RKO (cell line): ENCODE data around the gene FSHR.

Source experiments
- DNase-seq: peaks from one replicate; pipeline ENCODE4 v3.0.0-alpha.2; 2016; ENCODE audit warnings: low spot score

FSHR gene

DNA sequence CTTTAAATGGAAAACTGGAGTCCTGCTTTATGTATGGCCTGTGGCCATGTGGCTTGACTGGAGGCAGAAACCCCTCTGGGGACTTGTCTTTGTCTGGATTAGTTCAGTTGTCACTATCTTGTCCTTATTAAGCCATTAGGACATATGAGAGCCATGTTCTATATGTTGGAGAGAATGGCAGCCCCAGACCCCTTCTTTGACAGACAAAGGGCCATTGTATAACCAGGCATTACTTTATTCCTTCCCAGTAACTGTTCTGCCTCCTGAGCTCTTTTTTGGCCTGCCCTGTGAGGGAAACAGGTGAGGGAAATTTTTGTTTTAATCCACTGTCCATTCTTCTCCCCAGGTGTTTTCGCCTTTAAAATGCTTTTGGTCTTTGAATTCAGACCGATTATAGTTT is 43.3 kb downstream of the FSHR start:
- DNase-seq: no peak

DNA sequence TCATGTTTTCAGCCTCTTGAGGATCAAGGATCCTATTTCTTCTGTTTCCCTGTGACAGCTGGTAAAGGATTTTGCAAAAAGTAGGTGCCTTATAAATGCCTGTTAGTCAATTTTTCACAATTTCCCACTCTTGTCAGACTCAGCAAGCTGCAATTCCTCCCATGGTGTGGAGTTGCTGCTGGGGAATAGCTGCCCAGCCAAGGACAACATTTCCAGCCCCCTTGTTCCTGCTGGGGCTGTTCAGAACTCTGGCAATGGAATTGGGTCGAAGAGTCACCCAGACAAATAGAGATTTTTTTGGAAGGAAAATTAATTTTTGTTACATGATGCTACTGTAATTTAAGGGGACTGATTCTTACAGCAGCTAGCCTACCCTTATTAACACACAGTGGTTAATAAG is 43.7 kb downstream of the FSHR start:
- DNase-seq: no peak

DNA sequence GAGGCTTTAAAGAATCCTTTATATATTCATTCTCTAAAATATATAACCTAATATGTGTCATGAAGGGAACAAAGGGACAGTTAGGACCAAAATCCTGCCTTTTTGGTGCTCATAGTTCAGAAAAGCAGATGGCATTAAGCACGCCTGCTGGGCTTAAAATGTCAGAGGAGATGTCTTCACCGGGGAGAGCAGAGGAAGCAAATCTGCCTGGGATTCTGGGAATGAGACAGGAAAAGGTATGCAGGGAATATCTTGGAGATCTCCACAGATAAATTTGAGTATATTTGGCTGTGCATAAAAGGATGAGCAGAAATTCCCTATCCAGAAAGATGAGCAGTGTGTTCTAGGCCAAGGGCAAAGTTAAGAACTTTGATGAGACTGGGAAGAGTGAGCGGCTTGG is 45.5 kb downstream of the FSHR start:
- no peak for DNase-seq

DNA sequence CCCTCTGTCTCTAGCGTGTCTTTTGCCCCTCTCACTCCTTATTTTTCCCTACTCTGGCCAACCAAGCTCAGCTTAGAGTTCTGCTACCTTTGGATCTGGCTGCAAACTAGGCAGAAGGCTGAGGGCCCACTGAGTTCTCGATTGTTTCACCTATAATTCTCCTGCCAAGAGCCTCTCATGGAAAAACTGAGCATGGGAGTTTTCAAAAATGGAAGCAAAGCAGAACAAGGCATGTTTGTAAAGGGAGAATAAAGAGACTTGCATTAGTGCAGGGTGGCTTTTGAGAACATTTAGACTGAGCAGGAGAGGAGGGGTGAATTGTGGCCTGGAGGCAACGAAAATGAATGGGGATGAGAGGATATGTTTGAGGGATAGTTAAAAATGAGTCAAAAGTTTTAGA is 45.9 kb downstream of the FSHR start:
- no peak for DNase-seq

DNA sequence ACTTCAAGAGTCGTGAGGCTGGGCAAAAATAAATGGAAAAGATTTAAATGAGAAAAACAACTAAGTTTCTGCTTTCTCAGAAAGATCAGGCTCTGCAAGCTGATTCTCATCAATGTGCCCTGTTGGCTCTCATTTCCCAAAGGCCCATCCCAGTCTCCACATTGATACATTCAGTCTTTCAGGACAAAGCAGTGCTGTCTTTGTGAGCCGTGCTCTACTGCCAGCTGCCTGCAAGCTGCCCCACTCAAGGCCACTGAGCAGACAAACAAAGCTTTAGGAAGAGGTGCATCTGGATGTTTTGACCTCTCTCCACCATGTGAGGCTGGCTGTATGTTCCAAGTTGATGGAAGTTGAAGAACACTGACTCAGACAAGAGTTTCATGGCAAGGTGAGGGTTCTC is 48.8 kb downstream of the FSHR start:
- DNase-seq: no peak

DNA sequence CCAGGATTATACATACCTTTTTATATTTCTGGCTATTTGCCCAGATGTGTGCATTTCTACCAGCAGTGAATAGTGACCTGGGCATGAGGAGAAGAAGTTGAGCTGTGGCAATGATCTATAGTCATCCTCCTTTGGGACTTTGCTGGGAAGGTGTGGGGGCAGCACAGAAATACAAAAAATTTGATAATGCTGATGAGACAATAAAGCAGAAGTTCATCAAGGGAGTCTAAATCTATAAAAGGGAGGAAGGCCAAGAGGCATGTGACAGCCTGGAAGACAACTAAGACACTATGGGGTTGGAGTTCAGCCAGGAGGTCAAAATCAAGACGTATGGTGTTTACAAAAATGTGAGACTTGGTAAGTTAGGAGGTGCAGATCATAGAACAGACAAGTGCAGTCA is 52.2 kb downstream of the FSHR start:
- DNase-seq: no peak

DNA sequence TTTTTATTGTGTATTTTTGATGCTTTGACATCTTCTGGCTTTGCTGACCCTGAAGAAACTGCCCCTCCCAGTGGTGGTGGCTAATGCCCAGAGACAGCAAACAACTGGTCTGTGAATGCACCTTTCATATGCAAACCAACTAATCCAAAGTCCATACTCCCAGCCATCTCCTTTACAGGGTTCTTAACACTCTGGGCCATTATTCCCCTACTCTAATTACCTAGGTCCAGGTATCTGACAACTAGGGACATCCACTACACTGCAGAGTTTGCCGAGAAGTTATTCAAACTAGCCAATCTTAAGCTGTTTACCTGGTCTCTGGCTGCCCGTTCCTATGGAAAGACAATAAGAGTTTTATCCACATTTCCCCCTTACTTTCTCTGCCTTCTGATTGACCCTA is 73.6 kb downstream of the FSHR start:
- DNase-seq: no peak

DNA sequence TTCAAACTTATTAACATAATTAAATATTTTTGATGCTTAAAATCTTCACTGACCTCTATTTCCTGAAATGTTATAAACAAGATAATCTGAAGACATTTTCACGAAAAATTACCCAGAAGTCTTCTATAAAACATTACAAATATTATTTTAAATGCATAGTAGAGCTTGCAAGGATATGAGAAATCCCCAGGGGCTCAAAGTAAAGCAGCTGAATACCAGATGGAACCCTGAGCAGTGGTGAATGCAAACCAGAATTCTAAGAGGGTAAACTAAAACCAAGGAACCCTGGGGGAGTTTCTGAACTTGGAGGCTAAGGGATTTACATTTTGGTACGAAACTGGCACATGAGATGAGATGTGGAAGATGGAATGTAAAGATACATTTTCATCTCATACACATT is 83.6 kb downstream of the FSHR start:
- DNase-seq: no peak

DNA sequence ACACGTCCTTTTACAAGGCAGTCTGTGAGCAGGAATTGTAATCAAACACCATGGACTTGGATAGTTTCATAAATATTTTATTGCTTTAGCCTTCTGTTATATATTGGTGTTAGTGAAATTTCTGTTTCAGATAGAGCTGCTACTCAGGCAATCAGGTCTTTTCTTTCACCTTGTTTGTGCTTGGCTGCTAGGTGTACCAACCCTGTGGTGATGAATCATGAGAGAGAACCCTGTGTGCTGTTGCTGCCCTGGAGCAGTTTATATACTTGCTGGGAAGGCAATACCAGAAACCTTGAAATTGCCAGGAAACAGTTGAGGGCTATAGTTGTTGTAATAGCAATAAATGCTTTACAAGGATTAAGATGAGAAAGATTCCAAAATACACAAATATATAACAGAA is 84.5 kb downstream of the FSHR start:
- DNase-seq: no peak

DNA sequence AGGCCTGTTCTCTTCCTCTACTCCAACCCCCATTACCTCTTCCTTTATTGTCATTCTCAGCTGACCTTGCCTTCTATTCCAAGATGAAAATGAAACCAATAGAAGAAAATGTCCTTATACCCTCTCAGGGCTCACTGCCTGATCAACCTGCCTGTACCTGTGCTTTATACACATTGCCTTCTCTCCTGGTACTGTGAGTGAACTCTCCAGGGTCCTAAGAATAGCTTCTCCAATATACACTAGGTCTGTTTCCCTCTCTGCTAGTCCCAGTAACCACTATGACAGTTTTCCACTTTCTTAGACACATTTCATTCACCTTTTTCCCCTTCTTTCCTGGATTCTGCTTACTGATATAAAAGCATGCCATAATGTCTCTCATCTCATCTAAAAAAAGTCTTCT is 85.7 kb downstream of the FSHR start:
- no peak for DNase-seq

DNA sequence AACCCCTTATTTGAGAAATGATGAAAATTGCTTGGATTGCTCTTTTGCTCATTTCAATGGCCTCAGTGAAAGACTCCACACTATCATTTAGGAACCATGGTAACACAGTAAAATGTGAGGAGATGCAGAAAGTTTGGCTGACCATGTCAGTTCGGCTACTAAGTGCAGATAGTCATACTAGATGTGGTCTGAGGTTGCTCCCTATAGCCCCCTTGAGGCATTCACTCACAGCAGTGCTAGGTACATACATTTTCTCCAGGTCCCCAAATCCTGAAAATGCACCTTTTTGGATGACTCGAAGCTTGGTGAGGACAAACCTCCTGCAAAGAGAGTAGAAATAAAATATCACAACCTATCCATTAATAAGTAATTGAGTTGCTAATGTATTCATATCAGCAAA is 86.3 kb downstream of the FSHR start:
- DNase-seq: no peak

DNA sequence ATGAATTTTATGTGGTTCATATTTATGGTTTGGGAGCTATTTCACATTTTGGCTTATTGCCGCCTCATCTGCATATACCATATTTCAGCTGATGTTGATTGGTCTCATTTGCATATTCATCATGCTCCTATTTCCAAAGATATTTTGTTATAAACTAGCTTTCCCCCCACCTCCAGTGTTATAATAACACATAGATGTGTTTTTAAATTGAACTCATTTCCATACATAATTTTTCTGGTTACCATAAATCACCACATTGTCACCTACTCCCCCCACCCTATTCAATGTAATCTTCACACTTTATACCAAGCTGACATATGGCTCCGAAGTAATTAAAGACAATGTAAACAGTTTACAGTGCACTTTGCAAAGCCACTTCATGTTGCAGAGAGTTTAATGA is 101.2 kb downstream of the FSHR start:
- DNase-seq: no peak

DNA sequence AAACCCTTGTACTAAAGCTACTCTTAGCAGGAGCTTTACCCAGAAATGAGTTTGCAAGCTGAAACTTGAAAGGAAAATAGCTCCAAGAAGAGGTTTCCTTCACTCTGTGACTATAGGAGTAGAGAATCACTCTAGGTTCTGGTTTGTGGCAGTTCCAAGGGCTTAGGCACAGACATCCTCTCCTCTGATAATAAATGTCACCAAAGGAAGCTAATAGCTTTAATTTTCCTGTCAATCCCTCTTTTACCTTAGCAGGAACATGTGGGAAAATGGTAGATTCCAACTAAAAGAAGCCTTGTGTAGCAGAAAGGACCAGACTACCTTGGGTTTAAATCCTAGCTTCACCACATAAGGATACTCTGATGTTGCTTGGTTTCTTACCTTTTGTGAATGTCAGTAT is 104.0 kb downstream of the FSHR start:
- no peak for DNase-seq

DNA sequence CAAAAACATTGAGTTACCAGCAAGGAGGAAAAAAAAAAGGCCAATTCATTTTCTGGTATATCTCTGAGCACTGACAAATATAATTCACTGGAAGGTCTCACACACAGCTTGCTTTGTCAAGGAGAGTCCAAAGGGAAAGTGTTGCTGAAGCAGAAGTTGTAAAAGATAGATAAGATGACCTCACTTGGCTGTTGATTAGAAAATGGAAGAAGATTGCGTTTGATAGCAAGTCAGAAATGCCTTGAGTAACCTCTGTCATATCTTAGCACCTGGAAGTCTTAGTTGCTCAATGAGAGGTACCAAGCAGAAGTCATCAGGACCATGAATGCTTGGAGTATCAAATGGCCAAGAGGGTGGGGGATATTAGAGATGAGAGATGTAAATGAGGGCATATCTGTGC is 105.2 kb downstream of the FSHR start:
- DNase-seq: no peak

DNA sequence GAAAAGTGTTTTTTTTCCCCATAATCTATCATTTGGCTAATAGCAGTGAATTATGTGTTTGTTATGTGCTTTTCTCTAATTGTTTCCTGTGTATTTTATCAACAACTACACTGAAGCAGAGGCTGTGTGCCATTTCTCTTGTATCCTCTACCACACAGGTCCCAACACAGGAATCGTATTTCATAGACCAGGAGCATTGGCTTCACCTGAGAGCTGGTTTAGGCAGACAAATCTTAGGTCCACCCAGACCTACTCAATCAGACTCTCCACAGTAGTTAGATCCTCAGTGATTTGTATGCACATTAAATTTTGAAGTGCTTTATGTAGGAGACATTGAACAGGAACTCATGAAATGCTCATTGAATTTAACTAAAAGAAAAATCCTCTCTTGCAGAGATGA is 109.2 kb downstream of the FSHR start:
- no peak for DNase-seq

DNA sequence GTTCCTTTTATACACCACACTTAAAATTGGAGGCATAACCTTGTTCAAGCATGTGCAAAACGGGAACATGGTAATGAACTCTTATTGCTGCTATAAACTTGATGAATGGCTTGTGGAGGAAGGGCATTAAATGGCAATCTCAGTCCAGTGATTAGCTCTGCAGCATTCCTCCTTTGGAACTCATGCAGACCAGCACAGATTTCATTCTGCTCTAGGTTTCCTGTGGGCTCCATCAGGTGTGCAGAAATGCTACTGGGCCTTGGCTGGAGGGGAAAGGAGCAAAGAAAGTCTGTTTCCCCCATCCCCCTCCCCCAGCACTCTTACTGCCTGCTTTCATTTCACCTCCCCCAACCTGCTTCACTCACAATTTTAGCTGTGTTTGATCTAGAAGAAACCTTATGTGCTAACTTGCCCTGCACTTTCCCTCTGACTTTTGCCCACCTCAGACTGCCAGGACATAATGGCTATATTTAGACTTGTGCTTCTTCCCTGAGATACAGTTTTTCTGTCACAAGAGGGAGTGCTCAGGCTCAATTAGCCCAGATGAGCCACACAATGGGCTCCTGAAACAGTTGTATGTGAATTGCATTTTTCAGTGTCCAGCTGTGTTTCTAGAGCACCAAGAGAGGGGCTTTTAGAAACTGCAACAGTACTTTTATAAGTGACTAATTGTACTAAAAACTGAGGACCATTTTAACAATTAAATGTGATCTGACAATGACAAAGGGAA is 109.8 kb downstream of the FSHR start:
- DNase-seq: peak; percentile 9

DNA sequence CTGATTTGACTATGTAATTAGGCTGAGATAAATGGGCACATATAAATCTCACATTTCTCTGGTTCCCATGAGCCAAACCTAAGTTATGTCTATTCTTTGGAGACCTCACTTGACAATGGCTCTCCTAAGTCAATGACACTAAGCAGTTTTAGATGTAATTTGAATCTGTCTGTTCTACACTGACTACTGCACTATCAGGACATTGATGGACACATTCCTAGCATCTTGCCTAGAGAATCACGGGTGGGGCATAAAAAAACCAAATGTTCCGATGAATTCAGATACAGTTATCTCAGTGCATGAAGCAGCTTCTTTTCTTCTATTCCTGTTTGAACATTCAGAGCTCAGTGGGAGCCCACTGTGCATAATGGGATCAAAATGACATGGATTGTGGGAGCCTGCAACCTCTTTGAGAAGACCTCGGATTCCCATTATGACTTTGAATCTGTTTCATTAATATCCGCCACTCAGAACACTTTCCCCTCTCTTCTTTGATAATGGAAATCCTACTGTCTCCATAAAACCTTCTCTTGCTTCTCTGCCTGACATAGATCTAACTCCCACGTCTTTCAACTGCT is 110.8 kb downstream of the FSHR start:
- DNase-seq: no peak

DNA sequence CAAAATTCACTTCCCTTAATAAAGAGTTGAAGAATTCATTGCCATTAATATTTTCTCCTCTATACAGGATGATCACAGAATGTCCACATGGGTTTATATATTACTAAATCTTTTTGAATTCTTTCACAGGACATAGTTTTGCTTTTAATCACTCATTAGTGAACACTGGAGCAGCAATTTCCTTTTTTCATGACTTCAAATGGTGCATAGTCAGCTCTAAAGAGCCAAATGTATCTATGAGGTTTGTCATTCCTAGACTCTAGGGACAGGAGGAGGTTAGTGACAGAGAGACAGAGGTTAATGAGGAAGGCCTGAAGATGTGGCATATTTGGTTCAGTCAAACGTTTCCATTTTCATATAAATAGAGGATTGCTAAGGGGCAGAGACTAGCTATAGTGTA is 111.8 kb downstream of the FSHR start:
- no peak for DNase-seq

DNA sequence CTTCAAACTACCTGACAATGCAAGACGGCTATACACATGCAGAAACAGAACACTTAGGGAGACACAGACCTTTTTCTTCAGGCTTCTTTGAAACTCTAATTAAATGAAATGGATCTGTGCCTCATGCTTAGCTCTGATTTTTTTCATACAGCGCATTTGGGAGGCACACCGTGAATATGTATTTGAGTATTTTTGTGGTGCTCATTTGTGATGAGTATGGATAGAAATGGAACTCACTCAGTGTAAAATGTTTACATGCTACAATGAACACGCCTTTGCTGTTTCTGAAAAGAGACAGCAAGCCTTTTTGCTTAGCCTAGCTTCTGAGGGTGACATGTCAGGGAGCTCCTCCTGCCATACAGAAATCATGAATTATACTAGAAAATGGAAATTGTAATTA is 113.3 kb downstream of the FSHR start:
- no peak for DNase-seq

DNA sequence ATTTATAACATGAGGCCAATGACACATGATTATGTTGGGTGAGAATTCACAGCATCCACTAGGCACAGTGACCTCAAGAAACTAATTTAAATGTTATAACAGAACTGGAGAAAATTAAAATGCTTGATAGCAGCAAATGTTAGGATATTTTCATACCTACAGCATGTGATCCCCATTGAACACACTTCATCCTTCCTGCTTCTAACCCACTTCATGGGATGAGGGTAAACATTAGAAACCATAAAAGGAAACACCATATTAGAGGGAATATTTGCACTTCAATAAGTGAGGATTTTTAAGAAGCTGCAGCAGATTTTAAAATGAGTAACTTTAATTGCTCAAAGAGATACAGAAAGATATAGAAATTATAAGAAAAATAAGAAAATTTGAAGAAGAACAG is 117.1 kb downstream of the FSHR start:
- no peak for DNase-seq

DNA sequence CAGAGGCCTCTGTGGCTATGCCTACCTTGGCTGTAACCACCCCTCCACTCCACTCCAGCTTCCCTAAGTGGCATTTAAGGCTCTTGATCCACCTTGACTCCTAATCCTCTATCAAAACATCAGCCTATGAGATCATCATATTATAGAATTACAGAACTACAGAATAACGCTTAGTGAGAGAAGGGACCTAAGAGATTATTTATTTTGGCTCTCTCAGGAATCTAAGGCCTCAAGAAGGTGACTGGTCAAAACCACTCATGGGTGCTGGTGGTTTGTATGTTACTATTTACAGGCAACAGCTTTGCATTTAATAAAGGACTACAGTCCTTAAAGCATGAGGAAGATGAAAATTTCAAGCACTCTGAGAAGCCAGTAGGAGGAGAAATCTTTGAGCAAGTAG is 118.8 kb downstream of the FSHR start:
- DNase-seq: no peak

DNA sequence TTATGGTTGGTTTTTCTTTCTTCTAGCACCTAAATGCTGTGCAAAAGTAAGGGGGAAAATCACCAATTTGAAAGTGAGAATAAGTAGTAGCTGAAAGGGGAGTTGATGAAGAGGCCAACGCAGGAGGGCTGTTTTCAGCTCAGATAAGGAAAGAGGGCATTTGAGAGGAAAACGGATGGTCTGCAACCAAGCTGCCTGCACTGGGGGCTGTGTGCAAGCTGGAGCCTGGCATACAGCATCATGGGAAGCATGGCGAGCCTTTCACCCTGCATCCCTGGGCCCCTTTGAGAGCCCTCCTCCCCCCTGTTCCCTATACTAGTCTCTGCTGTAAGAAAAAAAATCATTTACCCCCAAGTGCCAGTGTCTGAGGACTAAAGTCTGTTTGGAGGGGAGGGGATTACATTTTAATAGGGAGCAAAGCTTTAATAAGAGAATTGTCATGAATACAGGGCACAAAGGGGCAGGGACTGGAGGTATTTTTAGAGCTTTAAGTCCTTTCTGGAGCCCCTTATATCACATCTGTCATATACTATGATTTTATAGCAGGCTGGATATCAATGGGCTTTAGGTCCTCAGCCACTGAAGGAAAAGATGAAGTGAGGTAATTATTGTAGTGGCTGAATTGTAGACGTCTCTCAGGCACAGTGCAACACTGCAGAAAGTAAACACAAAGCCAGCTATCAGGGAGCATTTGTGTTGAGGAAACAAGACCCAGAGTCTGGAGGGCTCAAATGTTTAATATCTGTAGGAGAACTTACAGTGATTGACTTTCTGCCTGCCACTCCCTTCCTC is 120.7 kb downstream of the FSHR start:
- DNase-seq: no peak

DNA sequence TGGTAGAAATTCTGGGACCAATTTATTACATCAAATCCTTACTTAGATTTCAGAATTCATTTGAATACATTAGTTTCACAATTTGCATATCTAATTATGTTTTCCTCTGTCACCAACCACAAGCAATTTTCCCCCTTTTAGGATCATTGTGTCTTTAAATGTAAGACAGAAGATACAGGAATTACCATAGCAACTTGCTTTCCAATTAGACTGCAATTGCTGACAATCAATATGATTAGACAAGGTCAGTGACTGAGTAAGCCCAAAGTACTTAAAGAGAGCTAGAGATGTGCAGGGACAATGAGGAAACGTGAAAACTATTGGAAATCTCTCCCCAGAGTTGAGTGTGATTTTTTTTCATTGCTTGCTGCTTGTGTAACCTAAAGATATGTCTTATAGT is 121.4 kb downstream of the FSHR start:
- no peak for DNase-seq

DNA sequence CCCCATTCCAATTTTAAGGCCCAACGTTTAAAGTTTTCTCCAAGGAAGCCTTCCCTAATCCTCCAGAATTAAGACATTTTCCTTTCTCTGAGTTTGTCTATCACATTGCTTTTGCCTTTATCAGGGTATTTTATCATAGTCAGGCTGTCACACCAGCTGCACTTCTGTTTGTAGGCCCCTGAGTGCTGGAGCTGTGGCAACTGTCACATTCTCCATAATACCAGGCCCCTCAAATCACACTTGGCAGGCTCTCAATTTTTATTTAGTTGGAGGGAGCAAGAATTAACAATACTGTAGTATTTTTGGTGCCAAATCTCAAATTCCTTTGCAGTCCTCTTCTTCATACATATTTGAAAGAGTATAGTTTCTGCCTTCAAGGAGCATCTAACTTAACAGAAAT is 122.2 kb downstream of the FSHR start:
- no peak for DNase-seq
